GM18909 (cell line): ENCODE results near the gene HSD17B13.

Experiments used
- ATAC-seq: cut with Tn5 transposase; IDR thresholded peaks from one replicate; pipeline ENCODE4 v1.9.1; 2021; ENCODE audit warnings: mild to moderate bottlenecking; ENCODE audit not compliant: unreplicated experiment, poor library complexity

The HSD17B13 gene

DNA sequence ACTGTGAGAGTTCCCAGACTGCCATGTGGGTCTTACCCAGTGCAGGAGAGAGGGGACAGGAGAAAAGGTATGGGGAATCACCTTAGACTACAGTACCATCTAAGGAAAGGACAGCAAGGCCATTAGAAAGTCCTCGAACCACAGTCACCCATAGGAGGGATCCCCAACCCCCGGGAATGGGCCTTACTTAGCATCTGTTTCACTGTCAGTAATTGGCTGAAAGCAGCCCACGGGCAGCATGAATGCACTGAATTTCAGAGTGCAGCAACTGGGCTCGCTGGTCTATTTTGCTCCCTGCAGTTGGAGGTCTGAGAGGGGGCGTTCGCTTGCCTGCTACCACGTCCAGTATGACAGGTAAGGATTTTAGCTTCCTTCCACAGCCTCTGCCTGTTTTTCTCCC lies 51.9 kb downstream of the HSD17B13 start:
- no peak for ATAC-seq

- no peak for ATAC-seq
Measured at GRCh38 chr4:87270144-87270543, 52.5 kb downstream of the HSD17B13 start.

DNA sequence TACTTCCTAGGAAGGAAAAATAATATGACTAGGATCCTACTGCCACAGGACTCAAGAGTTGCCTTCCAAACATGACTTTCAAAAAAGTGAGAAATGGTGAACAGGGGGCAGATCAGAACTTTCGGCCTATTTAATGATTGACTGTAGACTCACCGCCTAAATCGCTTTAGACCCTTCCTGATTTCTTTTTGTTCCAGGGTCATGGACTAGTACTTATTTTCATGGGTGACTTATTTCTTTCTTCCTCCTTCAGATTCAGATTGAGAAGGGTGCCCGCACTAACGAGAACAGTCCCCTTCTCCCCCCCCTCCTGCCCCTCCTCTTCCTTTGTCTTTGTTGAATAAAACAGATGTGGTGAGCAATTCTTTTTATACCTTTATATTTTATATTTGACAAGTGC lies 54.3 kb downstream of the HSD17B13 start:
- ATAC-seq, result no peak

- ATAC-seq, result no peak
Measured at GRCh38 chr4:87266986-87267385, 55.7 kb downstream of the HSD17B13 start.

- ATAC-seq, result no peak
Measured at GRCh38 chr4:87262886-87263285, 59.8 kb downstream of the HSD17B13 start.

GRCh38 chr4:87260477-87260876 lies 62.2 kb downstream of the HSD17B13 start:
- ATAC-seq, result no peak

- ATAC-seq, result no peak
Measured at GRCh38 chr4:87258677-87259076, 64.0 kb downstream of the HSD17B13 start.

- ATAC-seq, result no peak
Measured at GRCh38 chr4:87257523-87257922, 65.2 kb downstream of the HSD17B13 start.

- ATAC-seq, result no peak
Measured at GRCh38 chr4:87255755-87256154, 66.9 kb downstream of the HSD17B13 start.
